Nephron (organoid): ENCODE data around the gene CACHD1.

Experiments
- H3K27ac Mint-ChIP-seq, 3 experiments: 2 replicates each; pipeline ENCODE4 v1.8.0; 2020; ENCODE audit warnings: mixed read lengths in 3 of 3, mild to moderate bottlenecking in 2 of 3, moderate library complexity in 1 of 3
- H3K27me3 Mint-ChIP-seq: 2 replicates; pipeline ENCODE4 v1.8.0; 2021; ENCODE audit warnings: low read depth, mild to moderate bottlenecking, moderate library complexity, mixed read lengths
- H3K36me3 Mint-ChIP-seq: 2 replicates; pipeline ENCODE4 v1.8.0; 2020; ENCODE audit warnings: low read depth, mixed read lengths
- H3K4me1 Mint-ChIP-seq: 2 replicates; pipeline ENCODE4 v1.8.0; 2020; ENCODE audit warnings: mixed read lengths
- H3K4me3 Mint-ChIP-seq, 3 experiments: 2 replicates each; pipeline ENCODE4 v1.8.0; 2020; ENCODE audit warnings: mild to moderate bottlenecking in 3 of 3, mixed read lengths in 3 of 3, moderate library complexity in 2 of 3
- H3K9me3 Mint-ChIP-seq: 2 replicates; pipeline ENCODE4 v1.8.0; 2020; ENCODE audit warnings: mixed read lengths
- CTCF ChIP-seq, 3 experiments: fragments of 200-600 bp; sonication (generic); IDR thresholded peaks; one replicate each; pipeline ENCODE4 v1.5.0; 2021; ENCODE audit warnings: antibody characterized with exemption in 3 of 3; ENCODE audit not compliant: unreplicated experiment in 3 of 3

Gene CACHD1

DNA sequence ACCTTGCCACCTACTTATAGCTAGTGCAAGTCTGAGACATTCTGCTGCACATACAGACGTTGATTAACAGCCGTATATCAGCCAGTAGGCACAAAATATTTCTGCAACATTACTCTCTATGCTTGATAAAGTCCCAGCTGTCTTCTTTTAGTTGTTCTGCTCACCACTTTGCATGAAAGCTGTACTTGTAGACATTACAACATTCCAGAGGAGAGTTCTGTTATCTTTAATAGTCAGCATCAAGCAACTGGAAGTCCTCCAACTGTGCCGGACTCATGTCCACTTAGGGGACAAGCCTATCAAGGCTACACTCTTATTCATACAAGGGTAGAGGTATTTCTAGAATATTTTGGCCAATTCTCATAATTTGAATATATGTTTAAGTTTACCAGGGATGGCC lies 50.0 kb downstream of the CACHD1 start:
- peak overlapping the region; percentile 60 to 91 (median 84) for H3K27ac Mint-ChIP-seq
- H3K27me3 Mint-ChIP-seq = no peaks in the 10 kb centered on the region
- no peaks in the 10 kb centered on the region for H3K36me3 Mint-ChIP-seq
- H3K4me1 Mint-ChIP-seq = peaks cover 85% of the 10 kb centered on the region
- no peaks in the 10 kb centered on the region for H3K9me3 Mint-ChIP-seq
- TF ChIP-seq CTCF (IDR thresholded peaks at IDR 0.05; ENCODE audit: unreplicated experiment in 3 of 3) = no peak
- no peak overlapping the region for H3K4me3 Mint-ChIP-seq

DNA sequence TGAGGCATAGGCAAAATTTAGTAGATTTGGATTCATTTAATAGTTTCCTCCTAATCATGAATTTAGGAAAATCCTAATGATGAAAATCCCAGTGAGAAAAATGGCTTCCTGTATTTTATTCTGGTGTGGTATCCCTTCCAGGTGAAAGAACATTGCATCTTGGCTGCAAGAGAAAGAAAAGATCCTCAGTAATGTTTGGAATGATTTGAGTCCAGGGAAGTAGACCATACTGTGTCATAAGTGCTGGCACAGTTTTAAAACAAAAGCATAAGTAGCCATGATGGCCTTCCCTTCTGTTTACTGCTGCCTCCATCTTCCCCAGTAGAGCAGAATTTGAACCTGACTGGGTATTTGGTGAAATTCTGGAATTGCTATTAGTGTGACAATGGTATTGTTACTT lies 52.8 kb downstream of the CACHD1 start:
- no peak overlapping the region for H3K4me3 Mint-ChIP-seq
- H3K36me3 Mint-ChIP-seq = no peaks in the 10 kb centered on the region
- no peaks in the 10 kb centered on the region for H3K9me3 Mint-ChIP-seq
- no peak for TF ChIP-seq CTCF (IDR thresholded peaks at IDR 0.05; ENCODE audit: unreplicated experiment in 3 of 3)
- H3K27me3 Mint-ChIP-seq = no peaks in the 10 kb centered on the region
- peaks cover 88% of the 10 kb centered on the region for H3K4me1 Mint-ChIP-seq
- peak overlapping the region; percentile 2 to 67 (median 40) for H3K27ac Mint-ChIP-seq

GRCh38 chr1:64523413-64524337 lies 53.7 kb downstream of the CACHD1 start:
- Mint-ChIP-seq H3K4me3 (no peak overlapping the region), H3K36me3 (no peaks in the 10 kb centered on the region), H3K4me1 (peaks cover 85% of the 10 kb centered on the region), H3K27me3 (no peaks in the 10 kb centered on the region), H3K9me3 (no peaks in the 10 kb centered on the region), H3K27ac (peak overlapping the region; percentile 2 to 67 (median 40))
- TF ChIP-seq CTCF (IDR thresholded peaks at IDR 0.05; ENCODE audit: unreplicated experiment in 3 of 3) = no peak

GRCh38 chr1:64524614-64525013 lies 54.7 kb downstream of the CACHD1 start:
- Mint-ChIP-seq H3K27me3 (no peaks in the 10 kb centered on the region), H3K36me3 (no peaks in the 10 kb centered on the region), H3K4me3 (no peak overlapping the region), H3K27ac (no peak overlapping the region), H3K4me1 (peaks cover 84% of the 10 kb centered on the region), H3K9me3 (no peaks in the 10 kb centered on the region)
- TF ChIP-seq CTCF (IDR thresholded peaks at IDR 0.05; ENCODE audit: unreplicated experiment in 3 of 3) = no peak

GRCh38 chr1:64525116-64525686 lies 55.3 kb downstream of the CACHD1 start:
- no peak overlapping the region for H3K4me3 Mint-ChIP-seq
- H3K36me3 Mint-ChIP-seq = no peaks in the 10 kb centered on the region
- no peaks in the 10 kb centered on the region for H3K9me3 Mint-ChIP-seq
- TF ChIP-seq CTCF (IDR thresholded peaks at IDR 0.05; ENCODE audit: unreplicated experiment in 3 of 3) = no peak
- H3K4me1 Mint-ChIP-seq = peaks cover 84% of the 10 kb centered on the region
- peak overlapping the region; percentile 0 to 52 (median 46) for H3K27ac Mint-ChIP-seq
- H3K27me3 Mint-ChIP-seq = no peaks in the 10 kb centered on the region
